OCI-LY7 (cell line): ENCODE measurements around the gene RAB6B. TPM values are rescaled to one million over a fixed set of nuclear protein-coding genes. Genes with fewer than 3 reads are reported as not detected.

Source experiments
- BruUV-seq: library from RNA; stranded (reverse); fragments of 400-500 nt; replicated peaks from 2 replicates; lab custom pipeline; 2021; lab: Mats Ljungman, UMichigan
- CTCF ChIA-PET: fragments of 300-600 bp; sonication (Branson Sonifier 250); formaldehyde crosslinking; loops from one replicate; lab custom pipeline; 2022; ENCODE audit warnings: antibody characterized with exemption; ENCODE audit not compliant: unreplicated experiment; lab: Charles Lee
- POLR2A ChIA-PET: fragments of 300-600 bp; sonication (Branson Sonifier 250); formaldehyde crosslinking; loops from one replicate; lab custom pipeline; 2022; ENCODE audit warnings: antibody characterized with exemption; lab: Charles Lee
- DNase-seq: peaks from one replicate; pipeline ENCODE4 v3.0.0-alpha.2; 2015; ENCODE audit warnings: low spot score
- H2AFZ ChIP-seq: fragments of 200-600 bp; sonication (generic), shearing (Covaris generic); 2 replicates; pipeline ENCODE4 v1.6.1; 2014; ENCODE audit warnings: mild to moderate bottlenecking, antibody characterized with exemption, low read length, moderate library complexity
- H3K27ac ChIP-seq: fragments of 200-600 bp; sonication (generic); 2 replicates; pipeline ENCODE4 v1.5.1; 2014; ENCODE audit warnings: mixed run types, low read depth, mild to moderate bottlenecking, moderate library complexity, low read length, inconsistent platforms; ENCODE audit not compliant: poor library complexity, severe bottlenecking
- H3K36me3 ChIP-seq: fragments of 200-600 bp; sonication (generic); 2 replicates; pipeline ENCODE4 v1.6.1; 2014; ENCODE audit warnings: mild to moderate bottlenecking, antibody characterized with exemption, low read length, moderate library complexity, mixed read lengths; ENCODE audit not compliant: insufficient read depth
- H3K4me1 ChIP-seq: fragments of 200-600 bp; sonication (generic); 2 replicates; pipeline ENCODE4 v1.5.1; 2014; ENCODE audit warnings: mild to moderate bottlenecking, low read length; ENCODE audit not compliant: insufficient read depth, poor library complexity, severe bottlenecking
- H3K4me2 ChIP-seq: fragments of 200-600 bp; sonication (generic); 2 replicates; pipeline ENCODE4 v1.6.1; 2014; ENCODE audit warnings: mild to moderate bottlenecking, low read length
- H3K4me3 ChIP-seq: fragments of 200-600 bp; sonication (generic); 2 replicates; pipeline ENCODE4 v1.5.1; 2014; ENCODE audit warnings: mild to moderate bottlenecking, low read depth, low read length; ENCODE audit not compliant: poor library complexity, severe bottlenecking
- H3K79me2 ChIP-seq: fragments of 200-600 bp; sonication (generic); 2 replicates; pipeline ENCODE4 v1.6.1; 2016; ENCODE audit warnings: low read depth, mild to moderate bottlenecking, low read length, moderate library complexity, mixed read lengths; ENCODE audit not compliant: insufficient read depth
- H3K9me2 ChIP-seq: fragments of 200-600 bp; sonication (generic); 2 replicates; pipeline ENCODE4 v1.6.1; 2016; ENCODE audit warnings: mild to moderate bottlenecking, low read length, mixed read lengths; ENCODE audit not compliant: insufficient read depth
- H3K9me3 ChIP-seq: fragments of 200-600 bp; sonication (generic); 2 replicates; pipeline ENCODE4 v1.6.1; 2014; ENCODE audit warnings: mild to moderate bottlenecking, mixed run types, low read length, mixed read lengths
- H4K20me1 ChIP-seq: fragments of 200-600 bp; sonication (generic); 2 replicates; pipeline ENCODE4 v1.6.1; 2014; ENCODE audit warnings: mild to moderate bottlenecking, antibody characterized with exemption, low read length, moderate library complexity, mixed read lengths; ENCODE audit not compliant: insufficient read depth
- EZH2phosphoT487 ChIP-seq: fragments of 200-600 bp; sonication (generic); IDR thresholded peaks from 2 replicates; pipeline ENCODE4 v1.6.1; 2018; ENCODE audit warnings: low read depth, borderline replicate concordance, mild to moderate bottlenecking, mixed run types, antibody characterized with exemption, low read length, moderate library complexity, mixed read lengths
- intact Hi-C: fragments of 100-400 bp; cut with micrococcal nuclease; formaldehyde crosslinking; loops from one replicate; pipeline ENCODE4 v1.10.0; 2022; ENCODE audit not compliant: unreplicated experiment
- total RNA-seq, 2 experiments: library from RNA; depleted of rRNA in 1 of 2; stranded (reverse); fragments of >200 nt in 1 of 2; shearing (Covaris generic) in 1 of 2; gene quantifications; 2 replicates each; pipeline ENCODE4 v1.2.3, GENCODE V29; 2014 to 2022
- TF ChIP-seq, protein P1 (sequence below): fragments of 200-600 bp; sonication (generic); conservative IDR thresholded peaks from 2 replicates; pipeline ENCODE4 v1.5.1; 2014; ENCODE audit warnings: mild to moderate bottlenecking, antibody characterized with exemption, low read length, moderate library complexity, mixed read lengths

The RAB6B gene
- total RNA-seq, 2 experiments from 2014 or later = not detected

- no peak overlapping the region for H3K27ac ChIP-seq
- H3K36me3 ChIP-seq = no peaks in the 10 kb centered on the region
- no peaks in the 10 kb centered on the region for H3K9me2 ChIP-seq
- no peaks in the 10 kb centered on the region for H3K4me1 ChIP-seq
- no peak for DNase-seq
- POLR2A ChIA-PET = no interaction called here
- CTCF ChIA-PET = no interaction called here
- H2AFZ ChIP-seq = no peak overlapping the region
- BruUV-seq = no TSS peak
- no peaks in the 10 kb centered on the region for H4K20me1 ChIP-seq
- no peak overlapping the region for H3K4me2 ChIP-seq
- no peak overlapping the region for H3K4me3 ChIP-seq
- no peaks in the 10 kb centered on the region for H3K79me2 ChIP-seq
- TF ChIP-seq EZH2phosphoT487 = no peak
- TF ChIP-seq, protein P1, sequence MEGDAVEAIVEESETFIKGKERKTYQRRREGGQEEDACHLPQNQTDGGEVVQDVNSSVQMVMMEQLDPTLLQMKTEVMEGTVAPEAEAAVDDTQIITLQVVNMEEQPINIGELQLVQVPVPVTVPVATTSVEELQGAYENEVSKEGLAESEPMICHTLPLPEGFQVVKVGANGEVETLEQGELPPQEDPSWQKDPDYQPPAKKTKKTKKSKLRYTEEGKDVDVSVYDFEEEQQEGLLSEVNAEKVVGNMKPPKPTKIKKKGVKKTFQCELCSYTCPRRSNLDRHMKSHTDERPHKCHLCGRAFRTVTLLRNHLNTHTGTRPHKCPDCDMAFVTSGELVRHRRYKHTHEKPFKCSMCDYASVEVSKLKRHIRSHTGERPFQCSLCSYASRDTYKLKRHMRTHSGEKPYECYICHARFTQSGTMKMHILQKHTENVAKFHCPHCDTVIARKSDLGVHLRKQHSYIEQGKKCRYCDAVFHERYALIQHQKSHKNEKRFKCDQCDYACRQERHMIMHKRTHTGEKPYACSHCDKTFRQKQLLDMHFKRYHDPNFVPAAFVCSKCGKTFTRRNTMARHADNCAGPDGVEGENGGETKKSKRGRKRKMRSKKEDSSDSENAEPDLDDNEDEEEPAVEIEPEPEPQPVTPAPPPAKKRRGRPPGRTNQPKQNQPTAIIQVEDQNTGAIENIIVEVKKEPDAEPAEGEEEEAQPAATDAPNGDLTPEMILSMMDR = no peak
- intact Hi-C loops = no loop called here
- no peaks in the 10 kb centered on the region for H3K9me3 ChIP-seq
These were observed 56.5 kb downstream of the RAB6B start for GRCh38 chr3:133838916-133839800.

GRCh38 chr3:133838296-133838789 lies 57.3 kb downstream of the RAB6B start:
- intact Hi-C loops = no loop called here
- Histone ChIP-seq H3K27ac (no peak overlapping the region), H3K4me2 (no peak overlapping the region), H3K4me1 (no peaks in the 10 kb centered on the region), H4K20me1 (no peaks in the 10 kb centered on the region), H3K9me3 (no peaks in the 10 kb centered on the region), H3K4me3 (no peak overlapping the region), H3K9me2 (no peaks in the 10 kb centered on the region), H3K36me3 (no peaks in the 10 kb centered on the region), H2AFZ (no peak overlapping the region), H3K79me2 (no peaks in the 10 kb centered on the region)
- TF ChIP-seq EZH2phosphoT487 = no peak
- POLR2A ChIA-PET = no interaction called here
- BruUV-seq = no TSS peak
- no peak for DNase-seq
- CTCF ChIA-PET = interaction anchor here (0.7 kb wide), 1 partner anchor 361 kb away, joined by 3 read pairs; no protein-coding TSS in a partner anchor

DNA sequence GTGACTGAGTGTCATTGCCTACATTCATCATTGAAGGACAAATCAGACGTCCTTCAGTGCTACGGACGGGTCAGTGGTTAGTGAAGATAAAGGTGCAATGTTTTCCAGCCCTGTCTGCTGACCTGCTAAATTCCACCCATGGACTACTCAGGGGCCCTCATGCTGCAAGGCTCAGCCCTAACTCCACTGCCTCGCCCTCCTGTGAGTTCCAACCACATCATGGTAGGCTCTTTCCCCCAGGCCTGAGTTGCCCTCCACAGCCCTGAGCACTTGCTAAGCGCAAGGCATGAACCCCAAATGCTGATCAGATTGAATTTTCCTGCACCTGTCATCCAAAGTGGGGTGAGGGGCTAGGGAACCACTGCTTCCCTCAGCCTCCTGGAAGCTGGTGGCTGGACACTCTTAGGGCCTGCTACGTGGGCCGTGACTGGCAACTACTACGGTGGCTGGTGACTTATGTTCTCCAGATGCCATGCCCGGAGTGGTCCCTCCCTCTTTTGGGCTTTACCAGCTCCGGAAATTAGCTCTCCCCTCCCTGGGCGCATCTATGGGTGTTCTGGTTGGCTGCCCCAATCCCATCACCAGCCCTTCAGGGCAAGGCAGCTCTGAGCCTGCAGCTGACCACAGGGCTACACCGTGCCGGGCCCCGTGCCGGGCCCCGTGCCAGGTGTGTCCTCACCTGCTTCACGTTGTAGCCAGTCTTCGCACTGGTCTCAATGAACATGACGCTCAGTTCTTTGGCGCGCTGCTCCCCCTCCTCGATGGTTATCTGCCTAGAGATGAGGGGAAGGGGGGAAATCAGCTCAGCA lies 58.0 kb downstream of the RAB6B start:
- H3K9me3 ChIP-seq = no peaks in the 10 kb centered on the region
- no peak overlapping the region for H3K4me2 ChIP-seq
- intact Hi-C loops = no loop called here
- H3K4me3 ChIP-seq = no peak overlapping the region
- no peaks in the 10 kb centered on the region for H3K79me2 ChIP-seq
- no peaks in the 10 kb centered on the region for H3K36me3 ChIP-seq
- CTCF ChIA-PET = interaction anchor here (0.7 kb wide), 1 partner anchor 361 kb away, joined by 3 read pairs; no protein-coding TSS in a partner anchor
- no peak for TF ChIP-seq EZH2phosphoT487
- TF ChIP-seq, protein P1 = no peak
- H3K4me1 ChIP-seq = no peaks in the 10 kb centered on the region
- no peaks in the 10 kb centered on the region for H3K9me2 ChIP-seq
- H3K27ac ChIP-seq = no peak overlapping the region
- POLR2A ChIA-PET = no interaction called here
- no peak for DNase-seq
- BruUV-seq = no TSS peak
- no peaks in the 10 kb centered on the region for H4K20me1 ChIP-seq
- no peak overlapping the region for H2AFZ ChIP-seq
